Measurements from ENCODE around the gene ZBTB1.
A peak's percentile ranks its signal among the peaks of the same experiment; 100 is the strongest.

The ZBTB1 gene

GRCh38 chr14:64496764-64497163 is 7.8 kb upstream of the ZBTB1 start:
- DNase-seq (ENCODE audit: low spot score) = no peak
- no peak overlapping the region for H3K27ac ChIP-seq
- TF ChIP-seq, protein P1, sequence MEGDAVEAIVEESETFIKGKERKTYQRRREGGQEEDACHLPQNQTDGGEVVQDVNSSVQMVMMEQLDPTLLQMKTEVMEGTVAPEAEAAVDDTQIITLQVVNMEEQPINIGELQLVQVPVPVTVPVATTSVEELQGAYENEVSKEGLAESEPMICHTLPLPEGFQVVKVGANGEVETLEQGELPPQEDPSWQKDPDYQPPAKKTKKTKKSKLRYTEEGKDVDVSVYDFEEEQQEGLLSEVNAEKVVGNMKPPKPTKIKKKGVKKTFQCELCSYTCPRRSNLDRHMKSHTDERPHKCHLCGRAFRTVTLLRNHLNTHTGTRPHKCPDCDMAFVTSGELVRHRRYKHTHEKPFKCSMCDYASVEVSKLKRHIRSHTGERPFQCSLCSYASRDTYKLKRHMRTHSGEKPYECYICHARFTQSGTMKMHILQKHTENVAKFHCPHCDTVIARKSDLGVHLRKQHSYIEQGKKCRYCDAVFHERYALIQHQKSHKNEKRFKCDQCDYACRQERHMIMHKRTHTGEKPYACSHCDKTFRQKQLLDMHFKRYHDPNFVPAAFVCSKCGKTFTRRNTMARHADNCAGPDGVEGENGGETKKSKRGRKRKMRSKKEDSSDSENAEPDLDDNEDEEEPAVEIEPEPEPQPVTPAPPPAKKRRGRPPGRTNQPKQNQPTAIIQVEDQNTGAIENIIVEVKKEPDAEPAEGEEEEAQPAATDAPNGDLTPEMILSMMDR (IDR thresholded peaks at IDR 0.05) = no peak
- no peak overlapping the region for H3K4me3 ChIP-seq

- TF ChIP-seq, protein P1 (IDR thresholded peaks at IDR 0.05) = no peak
- DNase-seq (ENCODE audit: low spot score) = no peak
- H3K27ac ChIP-seq = no peak overlapping the region
- no peak overlapping the region for H3K4me3 ChIP-seq
Observed at GRCh38 chr14:64500088-64500487, 4.5 kb upstream of the ZBTB1 start.

DNA sequence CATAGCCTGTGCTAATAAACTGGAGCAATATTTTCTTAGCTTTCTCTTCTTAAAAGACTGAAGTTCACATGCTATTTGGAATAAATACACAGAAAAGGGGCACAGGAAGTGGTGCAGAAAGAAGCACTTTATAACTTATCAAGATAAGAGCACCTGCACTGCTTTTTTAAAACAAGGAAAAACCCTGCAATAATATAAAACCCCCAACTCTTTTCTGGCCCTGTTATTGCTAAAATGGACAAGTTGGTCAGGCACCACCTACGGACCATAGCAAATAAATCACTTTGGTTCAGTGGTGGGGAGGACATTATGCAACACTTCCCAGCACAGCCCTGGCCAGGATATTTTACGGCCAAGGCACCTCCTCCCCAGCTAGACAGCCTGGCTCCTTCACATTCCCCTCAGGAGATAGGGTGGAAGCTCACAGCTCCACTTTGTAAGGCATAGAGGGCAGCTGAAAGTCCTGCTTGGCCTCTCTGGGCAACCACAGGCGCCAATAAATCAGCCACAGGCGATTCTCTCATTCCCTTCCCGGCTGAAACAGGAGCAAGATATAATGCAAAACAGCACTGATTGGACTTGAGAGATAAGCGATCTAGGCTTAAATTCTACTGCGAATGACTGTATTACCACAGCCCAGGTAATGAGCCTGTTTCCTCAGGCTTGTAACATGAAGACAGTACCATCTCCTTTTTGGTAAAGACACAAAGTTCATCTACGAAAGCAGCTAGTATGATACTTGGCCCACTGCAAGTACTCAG is 3.0 kb upstream of the ZBTB1 start:
- DNase-seq (ENCODE audit: low spot score) = peak; percentile 85
- Histone ChIP-seq H3K4me3 (peak overlapping the region; percentile 91), H3K27ac (peak overlapping the region; percentile 99 to 100)
- TF ChIP-seq, protein P1 (IDR thresholded peaks at IDR 0.05) = no peak

- TF ChIP-seq, protein P1 (IDR thresholded peaks at IDR 0.05) = no peak
- DNase-seq (ENCODE audit: low spot score) = no peak
- Histone ChIP-seq H3K4me3 (peak overlapping the region; percentile 91), H3K27ac (peak overlapping the region; percentile 99 to 100)
Observed at GRCh38 chr14:64502456-64502855, 2.1 kb upstream of the ZBTB1 start.

DNA sequence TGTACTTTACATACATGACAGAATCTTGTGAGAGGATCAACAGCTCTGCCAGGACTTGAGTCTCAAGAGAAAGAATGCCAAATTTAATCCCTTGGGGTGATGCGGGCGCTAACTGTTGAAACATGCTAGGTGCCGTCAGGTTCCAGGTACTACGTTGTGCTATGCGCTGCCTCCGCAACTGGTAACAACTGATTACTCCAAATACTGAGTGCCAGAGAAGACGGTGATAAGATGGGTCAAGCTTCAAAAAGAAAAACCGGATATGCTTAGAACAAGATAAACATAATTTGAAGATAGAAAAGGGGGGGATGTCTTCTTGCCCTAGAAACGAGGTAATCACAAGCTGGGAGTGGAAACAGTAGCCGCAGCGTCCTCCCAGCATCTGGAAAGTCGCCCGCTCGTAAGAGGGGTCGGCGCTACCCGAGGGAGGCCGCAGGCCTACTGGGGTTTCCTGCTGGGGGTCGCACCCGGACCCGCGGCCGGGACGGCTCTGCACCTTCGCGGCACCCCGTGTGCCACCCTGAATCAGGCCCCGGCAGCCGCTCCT is 1.6 kb upstream of the ZBTB1 start:
- TF ChIP-seq, protein P1 (IDR thresholded peaks at IDR 0.05) = no peak
- peak overlapping the region; percentile 99 to 100 for H3K27ac ChIP-seq
- H3K4me3 ChIP-seq = peak overlapping the region; percentile 91
- DNase-seq (ENCODE audit: low spot score) = peak; percentile 73

- peak within 1 kb of the TSS; percentile 99 to 100 for H3K27ac ChIP-seq
- TF ChIP-seq, protein P1 (IDR thresholded peaks at IDR 0.05) = no peak
- peak; percentile 96 for DNase-seq (ENCODE audit: low spot score)
- H3K4me3 ChIP-seq = peak within 1 kb of the TSS; percentile 91
Observed at GRCh38 chr14:64503434-64504309, 898 bp upstream of the ZBTB1 start, which contains the start of gene ZBTB25. Gene ZBTB25, minus strand, starts transcription at chr14:64503838. Its CDS starts 13,305 bp downstream, at chr14:64490533.

All from coronary artery (tissue), 2 donors.